ENCODE results near the gene OBP2A. TPM values are rescaled to one million over a fixed set of nuclear protein-coding genes. Genes with fewer than 3 reads are reported as not detected.
A peak's percentile ranks its signal among the peaks of the same experiment; 100 is the strongest.

The OBP2A gene
- total and polyA plus RNA-seq, 4 donors, result 0.07 TPM; not detected in 3

- no peak for ATAC-seq (ENCODE audit: insufficient read depth, low FRiP score)
- Histone ChIP-seq H3K9me3 (ENCODE audit: control insufficient read depth in 4 of 4, insufficient read depth in 3 of 4, low read length in 3 of 4) (no peaks in the 10 kb centered on the region), H3K27me3 (ENCODE audit: control insufficient read depth in 3 of 3, insufficient read depth in 3 of 3, low read length in 2 of 3) (no peaks in the 10 kb centered on the region), H3K4me1 (ENCODE audit: control insufficient read depth in 5 of 5, insufficient read depth in 5 of 5, low read length in 5 of 5) (peaks cover 3 to 21% (median 8%) of the 10 kb centered on the region in 5 donors), H3K36me3 (ENCODE audit: control insufficient read depth in 4 of 4, insufficient read depth in 4 of 4, low read length in 4 of 4) (peaks cover 0 to 32% (median 11%) of the 10 kb centered on the region in 4 donors), H3K4me3 (no peak overlapping the region), H3K27ac (ENCODE audit: low read depth in 1 of 2, low read length in 1 of 2) (no peak overlapping the region), H3K9ac (ENCODE audit: insufficient read depth in 1 of 2, low read length in 2 of 2) (no peak overlapping the region)
- WGBS, 2 donors, result 92% methylated on average over 15 of the region's 15 CpGs
- TF ChIP-seq, protein P1, sequence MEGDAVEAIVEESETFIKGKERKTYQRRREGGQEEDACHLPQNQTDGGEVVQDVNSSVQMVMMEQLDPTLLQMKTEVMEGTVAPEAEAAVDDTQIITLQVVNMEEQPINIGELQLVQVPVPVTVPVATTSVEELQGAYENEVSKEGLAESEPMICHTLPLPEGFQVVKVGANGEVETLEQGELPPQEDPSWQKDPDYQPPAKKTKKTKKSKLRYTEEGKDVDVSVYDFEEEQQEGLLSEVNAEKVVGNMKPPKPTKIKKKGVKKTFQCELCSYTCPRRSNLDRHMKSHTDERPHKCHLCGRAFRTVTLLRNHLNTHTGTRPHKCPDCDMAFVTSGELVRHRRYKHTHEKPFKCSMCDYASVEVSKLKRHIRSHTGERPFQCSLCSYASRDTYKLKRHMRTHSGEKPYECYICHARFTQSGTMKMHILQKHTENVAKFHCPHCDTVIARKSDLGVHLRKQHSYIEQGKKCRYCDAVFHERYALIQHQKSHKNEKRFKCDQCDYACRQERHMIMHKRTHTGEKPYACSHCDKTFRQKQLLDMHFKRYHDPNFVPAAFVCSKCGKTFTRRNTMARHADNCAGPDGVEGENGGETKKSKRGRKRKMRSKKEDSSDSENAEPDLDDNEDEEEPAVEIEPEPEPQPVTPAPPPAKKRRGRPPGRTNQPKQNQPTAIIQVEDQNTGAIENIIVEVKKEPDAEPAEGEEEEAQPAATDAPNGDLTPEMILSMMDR (IDR thresholded peaks at IDR 0.05; ENCODE audit: control extremely low read depth, extremely low read depth), result no peak
- DNase-seq, result peak in 1 of 3 donors; percentile 6
Observed at GRCh38 chr9:135502168-135502872, 43.6 kb upstream of the OBP2A start.

GRCh38 chr9:135502873-135503321 is 43.0 kb upstream of the OBP2A start:
- WGBS, 2 donors, result 88 to 96% methylated on average over 16 of the region's 16 CpGs
- no peak overlapping the region for H3K27ac ChIP-seq (ENCODE audit: low read depth in 1 of 2, low read length in 1 of 2)
- H3K4me3 ChIP-seq, result no peak overlapping the region
- no peak for ATAC-seq (ENCODE audit: insufficient read depth, low FRiP score)
- H3K9me3 ChIP-seq (ENCODE audit: control insufficient read depth in 4 of 4, insufficient read depth in 3 of 4, low read length in 3 of 4), result no peaks in the 10 kb centered on the region
- no peak overlapping the region for H3K9ac ChIP-seq (ENCODE audit: insufficient read depth in 1 of 2, low read length in 2 of 2)
- DNase-seq, result peak in 1 of 3 donors; percentile 9
- peaks cover 0 to 32% (median 11%) of the 10 kb centered on the region in 4 donors for H3K36me3 ChIP-seq (ENCODE audit: control insufficient read depth in 4 of 4, insufficient read depth in 4 of 4, low read length in 4 of 4)
- no peaks in the 10 kb centered on the region for H3K27me3 ChIP-seq (ENCODE audit: control insufficient read depth in 3 of 3, insufficient read depth in 3 of 3, low read length in 2 of 3)
- TF ChIP-seq, protein P1 (IDR thresholded peaks at IDR 0.05; ENCODE audit: control extremely low read depth, extremely low read depth), result no peak
- H3K4me1 ChIP-seq (ENCODE audit: control insufficient read depth in 5 of 5, insufficient read depth in 5 of 5, low read length in 5 of 5), result peaks cover 3 to 21% (median 8%) of the 10 kb centered on the region in 5 donors

DNA sequence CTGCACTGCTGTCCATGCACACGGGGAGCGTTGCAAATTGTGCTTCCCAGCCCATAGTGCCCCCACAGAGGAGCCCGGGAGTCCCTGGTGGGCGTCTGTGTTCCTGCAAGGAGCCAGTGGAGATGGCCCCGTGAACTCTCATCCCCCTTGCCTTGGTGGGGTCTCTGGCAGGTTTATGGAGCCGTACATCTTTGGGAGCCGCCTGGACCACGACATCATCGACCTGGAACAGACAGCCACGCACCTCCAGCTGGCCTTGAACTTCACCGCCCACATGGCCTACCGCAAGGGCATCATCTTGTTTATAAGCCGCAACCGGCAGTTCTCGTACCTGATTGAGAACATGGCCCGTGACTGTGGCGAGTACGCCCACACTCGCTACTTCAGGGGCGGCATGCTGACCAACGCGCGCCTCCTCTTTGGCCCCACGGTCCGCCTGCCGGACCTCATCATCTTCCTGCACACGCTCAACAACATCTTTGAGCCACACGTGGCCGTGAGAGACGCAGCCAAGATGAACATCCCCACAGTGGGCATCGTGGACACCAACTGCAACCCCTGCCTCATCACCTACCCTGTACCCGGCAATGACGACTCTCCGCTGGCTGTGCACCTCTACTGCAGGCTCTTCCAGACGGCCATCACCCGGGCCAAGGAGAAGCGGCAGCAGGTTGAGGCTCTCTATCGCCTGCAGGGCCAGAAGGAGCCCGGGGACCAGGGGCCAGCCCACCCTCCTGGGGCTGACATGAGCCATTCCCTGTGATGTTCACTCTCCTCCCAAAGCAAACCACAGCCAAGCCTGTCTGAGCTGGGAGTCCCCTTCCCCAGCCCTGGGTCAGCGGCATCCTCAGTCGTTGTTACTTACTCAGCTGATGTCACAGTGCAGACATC is 42.3 kb upstream of the OBP2A start:
- WGBS, 2 donors, result 93 to 96% methylated on average over 41 of the region's 41 CpGs
- Histone ChIP-seq H3K4me3 (no peak overlapping the region), H3K9me3 (ENCODE audit: control insufficient read depth in 4 of 4, insufficient read depth in 3 of 4, low read length in 3 of 4) (peaks cover 0 to 3% (median 0%) of the 10 kb centered on the region in 4 donors), H3K27ac (ENCODE audit: low read depth in 1 of 2, low read length in 1 of 2) (no peak overlapping the region), H3K36me3 (ENCODE audit: control insufficient read depth in 4 of 4, insufficient read depth in 4 of 4, low read length in 4 of 4) (peaks cover 0 to 32% (median 11%) of the 10 kb centered on the region in 4 donors), H3K4me1 (ENCODE audit: control insufficient read depth in 5 of 5, insufficient read depth in 5 of 5, low read length in 5 of 5) (peaks cover 3 to 21% (median 8%) of the 10 kb centered on the region in 5 donors), H3K27me3 (ENCODE audit: control insufficient read depth in 3 of 3, insufficient read depth in 3 of 3, low read length in 2 of 3) (no peaks in the 10 kb centered on the region), H3K9ac (ENCODE audit: insufficient read depth in 1 of 2, low read length in 2 of 2) (no peak overlapping the region)
- TF ChIP-seq, protein P1 (IDR thresholded peaks at IDR 0.05; ENCODE audit: control extremely low read depth, extremely low read depth), result no peak
- DNase-seq (peak in 1 of 3 donors; percentile 8), ATAC-seq (ENCODE audit: insufficient read depth, low FRiP score) (no peak)
